T-helper 9 cell (primary cell): ENCODE results near the gene MCUB.

ENCODE experiments used
- DNase-seq: peaks from one replicate; pipeline ENCODE4 v3.0.0-alpha.2; 2020

MCUB gene

GRCh38 chr4:109683621-109684253, 123.7 kb downstream of the MCUB start:
- no peak for DNase-seq

GRCh38 chr4:109684727-109685126, 124.7 kb downstream of the MCUB start:
- no peak for DNase-seq

GRCh38 chr4:109690690-109691410, 130.8 kb downstream of the MCUB start:
- no peak for DNase-seq

GRCh38 chr4:109691411-109691920, 131.4 kb downstream of the MCUB start:
- DNase-seq: no peak

- DNase-seq: no peak
These were observed 138.6 kb downstream of the MCUB start for GRCh38 chr4:109698656-109699055.

- DNase-seq: no peak
These were observed 139.6 kb downstream of the MCUB start for GRCh38 chr4:109699553-109700225.

GRCh38 chr4:109701566-109702410, 141.7 kb downstream of the MCUB start:
- no peak for DNase-seq

- peak; percentile 67 for DNase-seq
These were observed 143.1 kb downstream of the MCUB start, which contains the start of gene CASP6 for GRCh38 chr4:109702950-109703663. TSS of gene CASP6 (minus strand) at chr4:109703445. CDS start at chr4:109703395, 50 bp downstream.

GRCh38 chr4:109703664-109704361, 143.8 kb downstream of the MCUB start:
- no peak for DNase-seq

- no peak for DNase-seq
These were observed 148.4 kb downstream of the MCUB start for GRCh38 chr4:109708435-109708834.

- no peak for DNase-seq
These were observed 148.9 kb downstream of the MCUB start for GRCh38 chr4:109708990-109709389.

GRCh38 chr4:109713500-109713899, 153.5 kb downstream of the MCUB start:
- no peak for DNase-seq

GRCh38 chr4:109718759-109719158, 158.7 kb downstream of the MCUB start:
- DNase-seq: no peak

GRCh38 chr4:109719604-109720003, 159.6 kb downstream of the MCUB start:
- DNase-seq: no peak

- no peak for DNase-seq
These were observed 161.0 kb downstream of the MCUB start for GRCh38 chr4:109721033-109721432.

- DNase-seq: no peak
These were observed 162.3 kb downstream of the MCUB start for GRCh38 chr4:109722357-109722756.

- no peak for DNase-seq
These were observed 163.1 kb downstream of the MCUB start for GRCh38 chr4:109723110-109723509.

GRCh38 chr4:109728385-109728784, 168.3 kb downstream of the MCUB start:
- no peak for DNase-seq

- no peak for DNase-seq
These were observed 169.2 kb downstream of the MCUB start for GRCh38 chr4:109729117-109729717.

GRCh38 chr4:109729718-109730618, 169.9 kb downstream of the MCUB start, which contains the start of gene PLA2G12A:
TSS of gene PLA2G12A (minus strand) at chr4:109730070. CDS start at chr4:109729809, 261 bp downstream.
- peak; percentile 70 for DNase-seq
